ENCODE data around the gene EMSY.

Gene EMSY

DNA sequence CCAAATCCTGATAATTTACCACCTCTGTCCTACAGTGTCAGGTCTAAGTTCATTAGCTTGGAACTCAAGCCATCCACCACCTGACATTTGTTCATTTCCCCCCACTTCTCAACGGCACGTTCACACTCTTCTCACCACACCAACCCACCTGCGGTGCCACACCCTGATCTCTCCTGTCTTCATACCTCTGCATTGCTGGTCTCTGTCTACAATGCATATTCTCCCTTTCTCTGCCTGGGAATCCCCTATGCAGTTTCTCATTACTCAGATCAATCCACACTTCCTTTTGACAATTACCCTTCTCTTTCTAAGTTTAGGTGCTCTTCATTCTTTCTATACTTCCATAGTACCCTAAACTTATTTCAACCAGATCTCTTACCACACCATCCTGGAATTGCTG, 20.4 kb upstream of the EMSY start:
- DNase-seq (ENCODE audit: low read depth in 1 of 2, low spot score in 1 of 2) = no peak
- no peak overlapping the region for H3K27ac ChIP-seq (replicated peaks)
- no peak overlapping the region for H3K4me3 ChIP-seq (replicated peaks; ENCODE audit: insufficient read depth, low read length)
- H3K27me3 ChIP-seq (ENCODE audit: insufficient read depth, poor library complexity, severe bottlenecking) = peaks cover 2% of the 10 kb centered on the region
- TF ChIP-seq SPI1 (IDR thresholded peaks at IDR 0.05; ENCODE audit: borderline replicate concordance, low read depth) (no peak), POLR2AphosphoS5 (IDR thresholded peaks at IDR 0.05; ENCODE audit: low read depth) (no peak), GABPA (IDR thresholded peaks at IDR 0.05; ENCODE audit: low read depth) (no peak)
- TF ChIP-seq, protein P1, sequence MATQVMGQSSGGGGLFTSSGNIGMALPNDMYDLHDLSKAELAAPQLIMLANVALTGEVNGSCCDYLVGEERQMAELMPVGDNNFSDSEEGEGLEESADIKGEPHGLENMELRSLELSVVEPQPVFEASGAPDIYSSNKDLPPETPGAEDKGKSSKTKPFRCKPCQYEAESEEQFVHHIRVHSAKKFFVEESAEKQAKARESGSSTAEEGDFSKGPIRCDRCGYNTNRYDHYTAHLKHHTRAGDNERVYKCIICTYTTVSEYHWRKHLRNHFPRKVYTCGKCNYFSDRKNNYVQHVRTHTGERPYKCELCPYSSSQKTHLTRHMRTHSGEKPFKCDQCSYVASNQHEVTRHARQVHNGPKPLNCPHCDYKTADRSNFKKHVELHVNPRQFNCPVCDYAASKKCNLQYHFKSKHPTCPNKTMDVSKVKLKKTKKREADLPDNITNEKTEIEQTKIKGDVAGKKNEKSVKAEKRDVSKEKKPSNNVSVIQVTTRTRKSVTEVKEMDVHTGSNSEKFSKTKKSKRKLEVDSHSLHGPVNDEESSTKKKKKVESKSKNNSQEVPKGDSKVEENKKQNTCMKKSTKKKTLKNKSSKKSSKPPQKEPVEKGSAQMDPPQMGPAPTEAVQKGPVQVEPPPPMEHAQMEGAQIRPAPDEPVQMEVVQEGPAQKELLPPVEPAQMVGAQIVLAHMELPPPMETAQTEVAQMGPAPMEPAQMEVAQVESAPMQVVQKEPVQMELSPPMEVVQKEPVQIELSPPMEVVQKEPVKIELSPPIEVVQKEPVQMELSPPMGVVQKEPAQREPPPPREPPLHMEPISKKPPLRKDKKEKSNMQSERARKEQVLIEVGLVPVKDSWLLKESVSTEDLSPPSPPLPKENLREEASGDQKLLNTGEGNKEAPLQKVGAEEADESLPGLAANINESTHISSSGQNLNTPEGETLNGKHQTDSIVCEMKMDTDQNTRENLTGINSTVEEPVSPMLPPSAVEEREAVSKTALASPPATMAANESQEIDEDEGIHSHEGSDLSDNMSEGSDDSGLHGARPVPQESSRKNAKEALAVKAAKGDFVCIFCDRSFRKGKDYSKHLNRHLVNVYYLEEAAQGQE (IDR thresholded peaks at IDR 0.05; ENCODE audit: insufficient replicate concordance, low read depth) = no peak
- TF ChIP-seq, protein P2, sequence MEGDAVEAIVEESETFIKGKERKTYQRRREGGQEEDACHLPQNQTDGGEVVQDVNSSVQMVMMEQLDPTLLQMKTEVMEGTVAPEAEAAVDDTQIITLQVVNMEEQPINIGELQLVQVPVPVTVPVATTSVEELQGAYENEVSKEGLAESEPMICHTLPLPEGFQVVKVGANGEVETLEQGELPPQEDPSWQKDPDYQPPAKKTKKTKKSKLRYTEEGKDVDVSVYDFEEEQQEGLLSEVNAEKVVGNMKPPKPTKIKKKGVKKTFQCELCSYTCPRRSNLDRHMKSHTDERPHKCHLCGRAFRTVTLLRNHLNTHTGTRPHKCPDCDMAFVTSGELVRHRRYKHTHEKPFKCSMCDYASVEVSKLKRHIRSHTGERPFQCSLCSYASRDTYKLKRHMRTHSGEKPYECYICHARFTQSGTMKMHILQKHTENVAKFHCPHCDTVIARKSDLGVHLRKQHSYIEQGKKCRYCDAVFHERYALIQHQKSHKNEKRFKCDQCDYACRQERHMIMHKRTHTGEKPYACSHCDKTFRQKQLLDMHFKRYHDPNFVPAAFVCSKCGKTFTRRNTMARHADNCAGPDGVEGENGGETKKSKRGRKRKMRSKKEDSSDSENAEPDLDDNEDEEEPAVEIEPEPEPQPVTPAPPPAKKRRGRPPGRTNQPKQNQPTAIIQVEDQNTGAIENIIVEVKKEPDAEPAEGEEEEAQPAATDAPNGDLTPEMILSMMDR (IDR thresholded peaks at IDR 0.05; ENCODE audit: insufficient read depth, low read length) = no peak

- no peak for TF ChIP-seq GABPA (IDR thresholded peaks at IDR 0.05; ENCODE audit: low read depth)
- TF ChIP-seq SPI1 (IDR thresholded peaks at IDR 0.05; ENCODE audit: borderline replicate concordance, low read depth) = no peak
- TF ChIP-seq, protein P2 (IDR thresholded peaks at IDR 0.05; ENCODE audit: insufficient read depth, low read length) = no peak
- TF ChIP-seq POLR2AphosphoS5 (IDR thresholded peaks at IDR 0.05; ENCODE audit: low read depth) = no peak
- TF ChIP-seq, protein P1 (IDR thresholded peaks at IDR 0.05; ENCODE audit: insufficient replicate concordance, low read depth) = no peak
- no peak overlapping the region for H3K4me3 ChIP-seq (replicated peaks; ENCODE audit: insufficient read depth, low read length)
- H3K27me3 ChIP-seq (ENCODE audit: insufficient read depth, poor library complexity, severe bottlenecking) = peaks cover 2% of the 10 kb centered on the region
- no peak overlapping the region for H3K27ac ChIP-seq (replicated peaks)
- no peak for DNase-seq (ENCODE audit: low read depth in 1 of 2, low spot score in 1 of 2)
Observed at GRCh38 chr11:76424891-76425290, 19.9 kb upstream of the EMSY start.

GRCh38 chr11:76426660-76427059, 18.2 kb upstream of the EMSY start:
- no peak overlapping the region for H3K4me3 ChIP-seq (replicated peaks; ENCODE audit: insufficient read depth, low read length)
- H3K27me3 ChIP-seq (ENCODE audit: insufficient read depth, poor library complexity, severe bottlenecking) = peaks cover 2% of the 10 kb centered on the region
- no peak for DNase-seq (ENCODE audit: low read depth in 1 of 2, low spot score in 1 of 2)
- TF ChIP-seq GABPA (IDR thresholded peaks at IDR 0.05; ENCODE audit: low read depth) = no peak
- TF ChIP-seq SPI1 (IDR thresholded peaks at IDR 0.05; ENCODE audit: borderline replicate concordance, low read depth) = no peak
- TF ChIP-seq, protein P2 (IDR thresholded peaks at IDR 0.05; ENCODE audit: insufficient read depth, low read length) = no peak
- no peak for TF ChIP-seq POLR2AphosphoS5 (IDR thresholded peaks at IDR 0.05; ENCODE audit: low read depth)
- no peak overlapping the region for H3K27ac ChIP-seq (replicated peaks)

DNA sequence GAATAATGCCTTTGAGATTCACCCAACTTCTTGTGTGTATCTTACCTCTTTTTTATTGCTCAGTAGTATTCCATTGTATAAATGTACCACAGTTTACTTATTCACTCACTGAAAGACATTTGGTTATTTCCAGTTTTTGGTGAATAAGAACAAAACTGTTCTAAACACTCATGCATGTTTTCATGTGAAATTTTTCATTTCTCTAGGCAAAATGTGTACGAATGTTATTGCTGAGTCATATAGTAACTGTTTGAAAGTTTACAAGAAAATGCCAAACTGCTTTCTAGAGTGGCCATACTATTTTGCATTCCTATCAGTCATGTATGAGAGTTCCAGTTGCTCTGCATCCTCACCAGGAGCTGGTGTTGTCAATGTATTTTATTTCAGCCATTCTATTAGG, 8.8 kb upstream of the EMSY start:
- no peaks in the 10 kb centered on the region for H3K27me3 ChIP-seq (ENCODE audit: insufficient read depth, poor library complexity, severe bottlenecking)
- no peak overlapping the region for H3K4me3 ChIP-seq (replicated peaks; ENCODE audit: insufficient read depth, low read length)
- DNase-seq (ENCODE audit: low read depth in 1 of 2, low spot score in 1 of 2) = no peak
- no peak overlapping the region for H3K27ac ChIP-seq (replicated peaks)
- no peak for TF ChIP-seq GABPA (IDR thresholded peaks at IDR 0.05; ENCODE audit: low read depth)
- no peak for TF ChIP-seq POLR2AphosphoS5 (IDR thresholded peaks at IDR 0.05; ENCODE audit: low read depth)
- TF ChIP-seq, protein P1 (IDR thresholded peaks at IDR 0.05; ENCODE audit: insufficient replicate concordance, low read depth) = no peak
- TF ChIP-seq, protein P2 (IDR thresholded peaks at IDR 0.05; ENCODE audit: insufficient read depth, low read length) = no peak
- TF ChIP-seq SPI1 (IDR thresholded peaks at IDR 0.05; ENCODE audit: borderline replicate concordance, low read depth) = no peak

Measured in HL-60 (cell line).